Daoy (cell line): ENCODE data around the gene IL1B. TPM values are rescaled to one million over a fixed set of nuclear protein-coding genes. Genes with fewer than 3 reads are reported as not detected.

Experiments used
- DNase-seq: peaks from one replicate; pipeline ENCODE4 v3.0.0-alpha.2; 2015; ENCODE audit warnings: low read depth
- total RNA-seq: library from RNA; depleted of rRNA; stranded (reverse); fragments of >200 nt; shearing (Covaris generic); gene quantifications from 2 replicates; pipeline ENCODE4 v1.2.3, GENCODE V29; 2014

Gene IL1B
- total RNA-seq, 1 experiment from 2014 or later = 12.4 TPM

DNA sequence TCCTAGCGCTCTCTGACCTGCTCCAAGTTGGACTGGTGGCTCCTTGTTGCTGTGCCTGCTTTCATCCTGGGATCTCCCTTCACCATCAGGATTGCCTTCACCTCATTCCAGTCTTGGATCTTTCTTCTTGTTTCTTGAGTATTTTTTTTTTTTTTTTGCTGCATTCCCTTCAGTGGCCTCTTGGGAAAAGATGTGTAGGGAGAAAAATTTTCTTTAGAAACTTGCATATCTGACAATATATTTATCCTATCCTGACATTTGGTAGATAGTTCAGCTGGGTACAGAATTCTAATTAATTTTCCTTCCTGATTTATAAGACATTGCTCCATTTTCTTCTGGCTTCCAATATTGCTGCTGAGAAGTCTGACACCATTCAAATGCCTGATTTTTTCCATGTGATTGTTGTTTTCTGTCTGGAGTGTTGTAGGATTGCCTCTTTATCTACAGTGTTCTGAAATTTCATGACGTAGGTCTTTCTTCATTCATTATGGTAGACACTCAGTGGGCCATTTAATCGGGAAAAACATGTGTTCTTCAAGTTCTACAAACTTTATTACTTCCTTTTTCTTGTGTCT lies 29.3 kb downstream of the IL1B start:
- no peak for DNase-seq

GRCh38 chr2:112805542-112805941 lies 31.0 kb downstream of the IL1B start:
- DNase-seq = no peak

- peak; percentile 52 for DNase-seq
These were observed 32.7 kb downstream of the IL1B start for GRCh38 chr2:112803691-112804521.

GRCh38 chr2:112800881-112801583 lies 35.5 kb downstream of the IL1B start:
- DNase-seq = no peak

DNA sequence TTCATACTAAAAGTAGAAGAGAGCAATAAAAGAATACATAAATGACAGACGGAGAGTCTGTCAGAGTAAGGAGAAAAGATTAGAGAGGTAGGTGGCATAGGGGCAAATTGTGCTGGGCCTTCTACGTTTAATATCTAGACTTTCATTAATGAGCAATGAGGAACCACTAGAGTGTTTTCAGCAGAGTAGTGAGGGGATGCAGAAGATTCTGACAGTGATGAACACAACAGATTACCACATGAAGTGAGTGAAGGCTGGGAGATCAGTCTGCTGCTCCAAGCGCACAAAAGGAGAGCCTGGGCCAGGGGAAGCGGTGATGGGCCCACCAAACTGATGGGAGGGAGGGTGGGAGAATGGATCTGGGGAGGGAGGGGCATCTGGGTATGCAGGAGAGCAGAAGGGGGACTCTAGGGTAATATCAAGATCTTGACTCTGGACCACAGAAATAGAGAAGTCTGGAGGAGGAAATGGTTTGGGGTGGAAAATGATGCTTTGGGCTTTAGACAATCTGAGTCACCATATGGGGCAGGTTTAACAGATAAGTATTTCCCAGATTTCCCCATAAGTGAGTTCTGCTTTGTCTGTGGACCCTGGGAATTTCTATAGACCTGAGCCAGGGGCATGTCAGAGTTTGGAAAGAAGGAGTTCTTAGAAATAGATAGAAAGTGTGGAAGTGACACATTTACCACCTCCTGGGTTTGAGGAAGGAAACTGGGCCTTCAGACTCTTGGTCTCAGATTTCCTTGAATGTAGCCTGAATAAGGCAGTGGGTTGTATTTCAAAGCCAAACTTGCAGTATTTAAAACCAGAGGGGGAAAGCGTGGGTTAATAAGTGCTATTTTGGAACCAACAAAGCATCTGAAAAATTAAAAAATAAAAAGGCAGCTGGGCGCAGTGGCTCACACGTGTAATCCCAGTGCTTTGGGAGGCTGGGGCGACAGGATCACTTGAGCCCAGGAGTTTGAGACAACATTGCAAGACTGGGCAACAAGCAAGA lies 37.3 kb downstream of the IL1B start:
- DNase-seq = no peak

- no peak for DNase-seq
These were observed 40.1 kb downstream of the IL1B start for GRCh38 chr2:112796486-112796885.

GRCh38 chr2:112795774-112796173 lies 40.8 kb downstream of the IL1B start:
- no peak for DNase-seq

GRCh38 chr2:112794841-112795240 lies 41.7 kb downstream of the IL1B start:
- no peak for DNase-seq

GRCh38 chr2:112794131-112794733 lies 42.3 kb downstream of the IL1B start:
- peak; percentile 68 for DNase-seq

DNA sequence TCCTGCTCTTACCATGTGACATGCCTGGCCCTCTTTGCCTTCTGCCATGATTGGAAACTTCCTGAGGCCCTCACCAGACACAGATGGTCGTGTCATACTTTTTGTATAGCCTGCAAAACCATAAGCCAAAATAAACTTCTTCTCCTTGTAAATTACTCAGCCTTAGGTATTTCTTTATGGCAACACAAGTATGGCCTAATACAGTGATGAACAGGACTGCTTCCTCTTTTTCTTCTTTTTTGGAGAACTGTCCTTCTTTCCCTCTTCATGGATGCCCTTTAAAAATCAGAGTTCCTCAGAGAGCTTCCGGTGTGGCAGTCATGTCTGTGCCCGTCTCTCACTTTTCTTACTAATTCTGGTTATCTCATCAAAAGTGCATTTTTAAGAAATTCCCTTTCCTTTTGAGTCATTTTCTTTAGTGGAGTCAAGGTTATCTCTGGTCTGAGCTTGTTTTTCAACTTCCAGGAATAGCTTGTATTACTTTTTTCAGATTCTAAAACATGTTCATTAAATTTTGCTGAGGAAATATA lies 43.1 kb downstream of the IL1B start:
- no peak for DNase-seq

GRCh38 chr2:112792419-112792818 lies 44.2 kb downstream of the IL1B start:
- no peak for DNase-seq

- DNase-seq = no peak
These were observed 44.8 kb downstream of the IL1B start for GRCh38 chr2:112791693-112792230.

DNA sequence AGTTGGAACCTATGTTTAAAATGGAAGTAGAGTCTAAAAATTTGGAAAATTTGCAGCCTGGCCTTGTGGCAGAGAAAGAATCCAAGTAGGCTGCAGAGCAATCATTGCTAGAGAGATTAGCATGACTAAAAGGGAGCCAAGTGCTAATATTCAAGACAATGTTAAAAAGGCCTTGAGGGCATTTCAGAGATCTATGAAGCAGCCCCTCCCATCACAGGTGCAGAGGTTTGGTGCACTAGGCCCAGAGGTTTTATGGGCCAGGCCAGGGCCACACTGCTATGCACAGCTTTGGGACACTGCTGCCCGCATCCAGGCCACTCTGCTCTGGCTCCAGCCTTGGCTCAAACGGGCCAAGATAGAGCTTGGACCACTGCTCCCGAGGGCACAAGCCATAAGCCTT lies 45.6 kb downstream of the IL1B start:
- DNase-seq = no peak

- no peak for DNase-seq
These were observed 46.3 kb downstream of the IL1B start for GRCh38 chr2:112790305-112790704.

GRCh38 chr2:112789186-112789585 lies 47.4 kb downstream of the IL1B start:
- no peak for DNase-seq

DNA sequence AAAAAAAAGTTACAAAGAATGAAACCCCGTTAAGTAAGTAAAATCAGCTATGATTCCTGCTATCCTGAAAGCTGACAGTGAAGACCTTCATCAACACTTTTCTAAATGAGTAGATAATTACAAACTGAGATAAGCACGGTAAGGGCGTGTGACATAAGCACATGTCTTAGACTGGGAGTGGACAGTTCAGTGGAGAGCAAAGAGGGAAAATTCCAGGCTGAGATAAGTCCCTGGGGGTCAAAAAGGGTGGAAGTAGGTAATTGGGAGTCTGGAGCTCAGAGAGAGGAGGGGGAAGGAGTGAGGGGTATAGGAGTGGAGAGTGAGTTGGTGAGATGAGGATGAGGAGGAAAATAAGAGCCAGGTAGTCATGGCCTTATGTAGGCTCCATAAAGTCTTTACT lies 47.9 kb downstream of the IL1B start:
- no peak for DNase-seq

DNA sequence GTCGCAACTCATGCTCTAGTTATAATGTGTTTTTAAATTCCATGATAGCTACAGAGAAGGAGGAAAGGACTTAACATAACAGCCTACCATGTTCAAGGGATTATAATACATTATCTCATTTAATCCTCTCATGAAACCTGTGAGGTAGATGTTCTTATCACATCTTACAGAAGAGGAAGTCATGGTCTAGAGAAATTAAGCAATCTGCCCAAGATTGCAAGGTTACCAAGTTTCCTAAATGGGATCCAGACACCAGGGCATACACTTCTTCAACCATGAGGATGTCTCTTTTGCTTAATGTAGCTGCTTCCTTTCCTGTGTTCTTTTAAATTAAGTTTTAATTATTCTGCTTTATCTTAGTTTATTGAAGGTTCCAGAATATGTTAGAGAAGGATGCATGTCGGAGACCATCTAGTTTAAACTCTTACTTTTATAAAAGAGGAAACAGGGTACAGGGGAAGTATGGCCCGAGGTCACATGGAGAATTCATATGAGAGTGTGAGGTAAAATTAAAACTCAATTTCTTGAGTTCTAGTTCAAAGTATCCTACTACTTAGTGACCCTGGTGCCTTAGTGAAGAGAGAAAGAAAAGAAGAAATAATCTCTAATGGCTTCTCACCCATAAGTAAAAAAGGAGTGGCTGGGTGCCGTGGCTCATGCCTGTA lies 48.7 kb downstream of the IL1B start:
- no peak for DNase-seq

DNA sequence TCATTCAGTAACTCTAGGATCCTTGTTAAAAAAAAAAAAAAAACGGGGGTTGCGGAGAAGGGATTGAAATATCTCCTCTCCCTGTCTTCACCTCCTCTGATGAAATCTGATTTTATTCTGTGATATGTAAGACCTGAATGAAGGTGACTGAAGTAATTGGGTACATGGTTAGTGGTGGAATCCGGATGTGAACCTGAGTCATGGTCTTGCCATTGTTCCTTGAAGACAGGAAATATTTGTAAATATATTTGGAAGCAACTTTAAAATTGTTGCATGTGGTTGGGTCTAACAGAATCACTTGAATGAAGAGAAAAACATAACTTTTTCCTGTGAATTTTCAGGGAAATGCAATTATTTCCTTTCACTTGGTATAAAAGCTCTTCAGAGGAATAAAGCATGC lies 49.3 kb downstream of the IL1B start:
- DNase-seq = no peak

DNA sequence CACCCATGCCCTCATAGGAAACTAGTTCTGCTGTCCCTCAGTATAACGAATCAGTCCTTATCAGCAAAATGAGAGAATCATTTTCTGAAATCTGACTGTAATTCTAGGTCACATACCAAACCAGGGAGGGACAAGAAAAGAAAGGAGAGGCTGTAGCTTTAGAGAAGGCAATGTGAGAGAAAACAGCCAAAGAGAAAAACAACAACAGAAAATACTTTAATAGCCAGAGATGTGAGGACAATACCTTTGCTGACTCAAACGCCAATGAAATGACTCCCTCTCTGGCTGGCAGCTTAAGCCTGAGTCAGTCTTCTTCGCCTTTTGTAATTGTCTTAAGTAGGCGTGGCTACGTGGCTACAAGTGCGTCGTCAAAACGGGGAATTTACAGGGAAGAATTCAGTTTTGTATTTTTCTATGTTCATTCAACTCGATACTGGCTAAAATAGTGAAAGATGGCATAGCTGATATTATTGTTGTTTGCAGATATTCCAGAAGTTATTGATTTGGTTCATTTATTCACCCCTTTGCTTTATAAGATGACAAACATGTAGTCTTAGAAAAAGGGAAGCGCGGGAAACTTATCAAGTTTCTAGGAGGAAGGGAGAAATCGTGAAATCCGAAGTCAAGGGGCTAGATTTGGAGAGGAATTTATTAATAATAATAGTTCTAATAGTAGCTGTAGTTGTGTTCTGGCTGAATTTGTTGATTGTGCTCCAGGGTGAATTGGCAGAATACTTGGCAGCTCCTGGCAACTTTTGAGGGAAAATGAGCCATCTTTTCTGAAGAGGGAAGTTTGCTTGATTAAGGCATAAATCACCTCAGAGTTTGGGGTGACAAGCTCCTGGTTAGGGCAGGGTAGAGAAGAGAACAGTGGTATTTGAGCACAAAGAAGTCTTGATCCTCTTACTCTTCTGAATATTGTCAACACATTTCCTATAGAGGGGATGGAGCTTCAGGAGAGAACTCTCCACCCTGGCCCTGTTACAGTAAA lies 52.1 kb downstream of the IL1B start, which contains the start of gene IL1A:
TSS of gene IL1A (minus strand) at position 295 of the 991 bp plus-strand sequence. CDS start 723 bp downstream, outside the sequence.
- DNase-seq = peak; percentile 84
